Fibroblast of lung (primary cell): ENCODE measurements around the gene ANXA2. TPM values are rescaled to one million over a fixed set of nuclear protein-coding genes. Genes with fewer than 3 reads are reported as not detected.

ENCODE experiments used
- DNase-seq, 2 donors: peaks; one replicate each; pipeline versions ENCODE4 v3.0.0 to v3.0.0-alpha.2; 2010; ENCODE audit warnings: low read depth in 2 of 2
- H2AFZ ChIP-seq: 2 replicates; pipeline ENCODE4 v1.5.1; 2012; ENCODE audit warnings: low read length, control low read depth, inconsistent platforms
- H3K27ac ChIP-seq: 2 replicates; pipeline ENCODE4 v1.5.1; 2011; ENCODE audit warnings: low read length, control low read depth; ENCODE audit not compliant: insufficient read depth
- H3K27me3 ChIP-seq: 2 replicates; pipeline ENCODE4 v1.5.1; 2011; ENCODE audit warnings: mild to moderate bottlenecking, low read length; ENCODE audit not compliant: control insufficient read depth, insufficient read depth
- H3K36me3 ChIP-seq: 2 replicates; pipeline ENCODE4 v1.5.1; 2011; ENCODE audit warnings: low read length; ENCODE audit not compliant: control insufficient read depth, insufficient read depth
- H3K4me1 ChIP-seq: 2 replicates; pipeline ENCODE4 v1.5.1; 2011; ENCODE audit warnings: low read length; ENCODE audit not compliant: control insufficient read depth, insufficient read depth; ENCODE audit errors: extremely low read depth
- H3K4me2 ChIP-seq: 2 replicates; pipeline ENCODE4 v1.5.1; 2011; ENCODE audit warnings: low read length, control low read depth; ENCODE audit not compliant: insufficient read depth; ENCODE audit errors: extremely low read depth
- H3K4me3 ChIP-seq, 4 experiments: fragments of 200-600 bp in 1 of 4; sonication (generic) in 1 of 4; replicated peaks in 1 of 4; 2 replicates each; pipeline ENCODE4 v1.5.1; 2011 to 2016; ENCODE audit warnings: low read length in 4 of 4, low read depth in 3 of 4, mild to moderate bottlenecking in 3 of 4, control low read depth in 2 of 4, inconsistent platforms in 1 of 4, mixed read lengths in 1 of 4; ENCODE audit not compliant: insufficient read depth in 1 of 4; ENCODE audit errors: control extremely low read depth in 1 of 4
- H3K79me2 ChIP-seq: 2 replicates; pipeline ENCODE4 v1.5.1; 2012; ENCODE audit warnings: mild to moderate bottlenecking, low read length, inconsistent platforms; ENCODE audit not compliant: control insufficient read depth, insufficient read depth
- H3K9ac ChIP-seq: 2 replicates; pipeline ENCODE4 v1.5.1; 2011; ENCODE audit warnings: mild to moderate bottlenecking, low read length, control low read depth; ENCODE audit not compliant: insufficient read depth
- H3K9me3 ChIP-seq: 2 replicates; pipeline ENCODE4 v1.5.1; 2012; ENCODE audit warnings: low read depth, low read length; ENCODE audit not compliant: control insufficient read depth, insufficient read depth
- H4K20me1 ChIP-seq: 2 replicates; pipeline ENCODE4 v1.5.1; 2011; ENCODE audit warnings: low read length; ENCODE audit not compliant: control insufficient read depth, insufficient read depth; ENCODE audit errors: extremely low read depth
- EZH2 ChIP-seq: IDR thresholded peaks from 2 replicates; pipeline ENCODE4 v1.5.1; 2012; ENCODE audit warnings: low read length, control low read depth, mild to moderate bottlenecking; ENCODE audit errors: missing control alignments
- polyA plus RNA-seq, 2 donors: library from polyadenylated mRNA; depleted of rRNA in 1 of 2; stranded (reverse) in 1 of 2; unstranded in 1 of 2; fragments of >200 nt; gene quantifications; 2 replicates each; pipeline ENCODE4 v1.2.1, GENCODE V29; 2011 to 2012; ENCODE audit warnings: missing spikeins in 1 of 2
- total RNA-seq: library from RNA; depleted of rRNA; stranded (reverse); fragments of >200 nt; gene quantifications from 2 replicates; pipeline ENCODE4 v1.2.1, GENCODE V29; 2014
- TF ChIP-seq, protein P1 (sequence below), 2 donors: IDR thresholded peaks in 1 of 2; conservative IDR thresholded peaks in 1 of 2; 1 replicate in 1 of 2; 2 replicates in 1 of 2; pipeline ENCODE4 v1.5.1; 2011 to 2012; ENCODE audit warnings: low read length in 2 of 2, control low read depth in 1 of 2, inconsistent platforms in 1 of 2, low read depth in 1 of 2, mild to moderate bottlenecking in 1 of 2

The ANXA2 gene
- total and polyA plus RNA-seq, 2 donors (not counting 1 experiment from before 2014, with no cell fraction given): 2,754 to 4,872 TPM

DNA sequence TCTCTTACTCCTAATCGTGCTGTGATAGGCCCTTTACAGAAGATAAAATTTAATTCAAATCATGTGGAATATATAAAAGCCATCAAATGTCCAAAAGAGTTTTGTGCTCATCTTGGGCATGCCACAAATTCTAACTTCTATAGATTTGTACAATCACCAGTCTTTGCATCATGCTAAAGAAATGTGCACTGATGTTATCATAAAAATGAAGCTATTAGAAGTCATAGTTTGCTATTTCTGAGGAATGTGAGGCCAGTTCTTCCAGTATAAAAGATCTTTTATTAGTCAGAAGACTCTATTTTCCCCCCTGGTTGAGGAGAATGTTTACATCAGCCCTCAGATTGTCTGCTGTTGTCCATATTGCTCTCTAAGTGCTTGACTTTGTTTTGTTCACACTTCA lies 2.1 kb upstream of the ANXA2 start:
- H4K20me1 ChIP-seq: no peaks in the 10 kb centered on the region
- H3K27ac ChIP-seq: peak overlapping the region; percentile 97
- peak in 1 of 2 donors; percentile 88 for DNase-seq
- no peak for TF ChIP-seq EZH2
- TF ChIP-seq, protein P1, sequence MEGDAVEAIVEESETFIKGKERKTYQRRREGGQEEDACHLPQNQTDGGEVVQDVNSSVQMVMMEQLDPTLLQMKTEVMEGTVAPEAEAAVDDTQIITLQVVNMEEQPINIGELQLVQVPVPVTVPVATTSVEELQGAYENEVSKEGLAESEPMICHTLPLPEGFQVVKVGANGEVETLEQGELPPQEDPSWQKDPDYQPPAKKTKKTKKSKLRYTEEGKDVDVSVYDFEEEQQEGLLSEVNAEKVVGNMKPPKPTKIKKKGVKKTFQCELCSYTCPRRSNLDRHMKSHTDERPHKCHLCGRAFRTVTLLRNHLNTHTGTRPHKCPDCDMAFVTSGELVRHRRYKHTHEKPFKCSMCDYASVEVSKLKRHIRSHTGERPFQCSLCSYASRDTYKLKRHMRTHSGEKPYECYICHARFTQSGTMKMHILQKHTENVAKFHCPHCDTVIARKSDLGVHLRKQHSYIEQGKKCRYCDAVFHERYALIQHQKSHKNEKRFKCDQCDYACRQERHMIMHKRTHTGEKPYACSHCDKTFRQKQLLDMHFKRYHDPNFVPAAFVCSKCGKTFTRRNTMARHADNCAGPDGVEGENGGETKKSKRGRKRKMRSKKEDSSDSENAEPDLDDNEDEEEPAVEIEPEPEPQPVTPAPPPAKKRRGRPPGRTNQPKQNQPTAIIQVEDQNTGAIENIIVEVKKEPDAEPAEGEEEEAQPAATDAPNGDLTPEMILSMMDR (conservative IDR thresholded peaks at IDR 0.05 in 1 of 2, IDR thresholded peaks at IDR 0.05 in 1 of 2; ENCODE audit: low read depth in 1 of 2, low read length in 2 of 2): no peak
- H3K36me3 ChIP-seq: peaks cover 5% of the 10 kb centered on the region
- peaks cover 29% of the 10 kb centered on the region for H3K4me1 ChIP-seq
- peak overlapping the region; percentile 71 for H3K4me2 ChIP-seq
- H3K9ac ChIP-seq: no peak overlapping the region
- H3K79me2 ChIP-seq: peaks cover 29% of the 10 kb centered on the region
- H3K4me3 ChIP-seq: peak overlapping the region in 1 of 4 experiments; percentile 94
- no peaks in the 10 kb centered on the region for H3K27me3 ChIP-seq
- no peaks in the 10 kb centered on the region for H3K9me3 ChIP-seq
- no peak overlapping the region for H2AFZ ChIP-seq

DNA sequence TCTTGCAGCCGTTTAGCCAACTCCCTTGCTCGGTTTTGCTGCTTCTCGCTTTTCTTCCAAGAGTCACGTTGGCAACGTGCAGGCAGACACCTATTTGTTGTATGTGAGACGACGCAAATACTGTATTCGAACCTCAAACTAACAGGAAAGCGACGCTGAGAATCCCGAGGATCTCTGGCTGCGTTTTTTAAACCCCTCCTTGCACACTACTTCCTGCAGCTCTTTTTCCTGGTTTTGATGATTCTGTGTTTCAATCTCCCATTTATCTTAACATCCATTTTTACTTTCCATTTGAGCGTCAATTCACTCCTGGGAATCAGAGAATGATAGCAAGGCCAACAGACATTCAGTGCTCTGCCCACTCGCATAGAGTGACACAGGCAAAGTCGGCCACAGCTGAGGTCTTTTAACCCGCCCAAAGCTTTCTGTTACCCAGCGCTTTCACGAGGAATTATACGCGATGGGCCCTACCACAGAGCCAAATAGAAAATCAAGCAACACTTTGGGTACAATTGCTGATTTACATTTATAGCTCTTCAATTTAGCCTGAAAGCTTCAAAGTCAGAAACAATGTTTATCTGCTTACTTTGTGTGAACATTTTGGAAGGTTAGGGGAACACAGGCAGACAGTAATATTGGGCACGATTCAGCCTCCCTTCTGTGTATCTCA lies 1.6 kb upstream of the ANXA2 start:
- Histone ChIP-seq H3K9me3 (no peaks in the 10 kb centered on the region), H2AFZ (peak overlapping the region; percentile 3), H3K27me3 (no peaks in the 10 kb centered on the region), H3K27ac (peak overlapping the region; percentile 97), H3K4me3 (peak overlapping the region; percentile 20 to 94 (median 40)), H3K36me3 (peaks cover 5% of the 10 kb centered on the region), H3K4me2 (peak overlapping the region; percentile 71), H3K9ac (peak overlapping the region; percentile 26), H4K20me1 (no peaks in the 10 kb centered on the region), H3K4me1 (peaks cover 34% of the 10 kb centered on the region), H3K79me2 (peaks cover 34% of the 10 kb centered on the region)
- DNase-seq: no peak
- no peak for TF ChIP-seq EZH2
- TF ChIP-seq, protein P1 (conservative IDR thresholded peaks at IDR 0.05 in 1 of 2, IDR thresholded peaks at IDR 0.05 in 1 of 2; ENCODE audit: low read depth in 1 of 2, low read length in 2 of 2): no peak

DNA sequence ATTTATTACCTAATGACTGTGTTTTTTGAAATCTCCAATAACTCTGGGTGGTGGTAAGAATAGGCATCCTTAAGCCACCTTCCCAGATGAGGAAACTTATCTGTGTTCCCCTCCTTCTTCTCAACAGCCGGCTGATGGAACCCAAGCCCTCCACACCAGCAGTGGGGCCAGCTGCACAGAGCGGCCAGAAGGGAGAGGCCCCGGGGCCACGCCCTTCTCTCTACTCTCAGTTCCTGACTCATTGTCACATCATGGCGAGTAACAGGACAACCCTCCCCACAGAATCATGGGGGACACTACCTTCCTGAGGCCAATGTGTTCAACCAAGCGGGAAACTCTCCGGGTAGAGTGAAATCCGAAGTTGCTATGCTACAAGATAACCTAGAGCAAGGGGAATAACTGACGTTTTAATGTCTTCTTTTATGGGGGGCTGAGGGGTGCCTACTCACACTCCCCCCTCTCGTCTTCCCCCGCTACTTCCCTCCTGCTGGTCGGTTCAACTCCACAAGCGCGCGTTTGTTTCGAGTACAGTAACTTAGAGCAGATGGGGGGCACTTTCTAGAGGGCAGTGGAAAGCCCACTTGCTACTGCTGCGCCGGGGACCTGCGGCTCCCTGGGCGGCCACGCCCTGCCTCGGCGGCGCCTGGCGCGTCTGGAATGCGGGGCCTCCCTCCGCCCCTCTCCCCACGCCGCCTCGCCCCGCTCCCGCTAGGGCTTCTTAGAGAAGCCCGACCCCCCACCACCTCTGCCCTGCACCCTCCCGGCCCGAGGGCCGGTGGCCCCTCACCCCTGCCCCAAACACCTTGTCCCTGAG lies 621 bp downstream of the ANXA2 start:
- peak; percentile 71 for DNase-seq
- no peaks in the 10 kb centered on the region for H3K9me3 ChIP-seq
- H3K4me2 ChIP-seq: peak overlapping the region; percentile 88
- peaks cover 55% of the 10 kb centered on the region for H3K79me2 ChIP-seq
- H3K9ac ChIP-seq: peak overlapping the region; percentile 98
- no peaks in the 10 kb centered on the region for H3K27me3 ChIP-seq
- peaks cover 2% of the 10 kb centered on the region for H4K20me1 ChIP-seq
- peak overlapping the region; percentile 99 for H3K27ac ChIP-seq
- peak overlapping the region; percentile 70 to 94 (median 86) for H3K4me3 ChIP-seq
- H2AFZ ChIP-seq: no peak overlapping the region
- H3K4me1 ChIP-seq: peaks cover 41% of the 10 kb centered on the region
- H3K36me3 ChIP-seq: peaks cover 5% of the 10 kb centered on the region
- TF ChIP-seq EZH2: no peak
- TF ChIP-seq, protein P1 (conservative IDR thresholded peaks at IDR 0.05 in 1 of 2, IDR thresholded peaks at IDR 0.05 in 1 of 2; ENCODE audit: low read depth in 1 of 2, low read length in 2 of 2): no peak
